Liver (tissue), 9 donors: ENCODE results near the gene EFR3B. TPM values are rescaled to one million over a fixed set of nuclear protein-coding genes. Genes with fewer than 3 reads are reported as not detected.

Experiments
- DNase-seq: peaks from one replicate; pipeline ENCODE4 v3.0.0-alpha.2; 2017; ENCODE audit warnings: low spot score
- H3K27ac ChIP-seq, 2 donors: one replicate each; pipeline ENCODE4 v1.7.0; 2013; ENCODE audit warnings: inconsistent platforms in 2 of 2, low read length in 2 of 2, control low read depth in 1 of 2, low read depth in 1 of 2, mild to moderate bottlenecking in 1 of 2
- H3K27me3 ChIP-seq, 4 donors: one replicate each; pipeline versions ENCODE4 v1.6.1 to v1.7.0; 2013; ENCODE audit warnings: low read length in 3 of 4, inconsistent platforms in 1 of 4, mild to moderate bottlenecking in 1 of 4, moderate library complexity in 1 of 4; ENCODE audit not compliant: control insufficient read depth in 4 of 4, insufficient read depth in 4 of 4
- H3K36me3 ChIP-seq, 4 donors: one replicate each; pipeline versions ENCODE4 v1.6.1 to v1.7.0; 2013; ENCODE audit warnings: low read length in 3 of 4, mild to moderate bottlenecking in 3 of 4, low read depth in 1 of 4, moderate library complexity in 1 of 4; ENCODE audit not compliant: control insufficient read depth in 4 of 4, insufficient read depth in 3 of 4
- H3K4me1 ChIP-seq, 4 donors: one replicate each; pipeline versions ENCODE4 v1.6.1 to v1.7.0; 2013; ENCODE audit warnings: low read length in 3 of 4, mild to moderate bottlenecking in 3 of 4, moderate library complexity in 1 of 4; ENCODE audit not compliant: control insufficient read depth in 4 of 4, insufficient read depth in 4 of 4
- H3K4me3 ChIP-seq, 3 donors: one replicate each; pipeline versions ENCODE4 v1.6.1 to v1.7.0; 2013; ENCODE audit warnings: low read length in 3 of 3, control low read depth in 1 of 3, low read depth in 1 of 3, mild to moderate bottlenecking in 1 of 3
- H3K9ac ChIP-seq, 2 donors: one replicate each; pipeline ENCODE4 v1.7.0; 2013; ENCODE audit warnings: low read length in 2 of 2, mild to moderate bottlenecking in 2 of 2, moderate library complexity in 2 of 2, control low read depth in 1 of 2, low read depth in 1 of 2
- H3K9me3 ChIP-seq, 4 donors: one replicate each; pipeline versions ENCODE4 v1.6.1 to v1.7.0; 2013; ENCODE audit warnings: low read length in 3 of 4; ENCODE audit not compliant: control insufficient read depth in 4 of 4
- EGR1 ChIP-seq, 2 donors: IDR thresholded peaks; 2 replicates each; pipeline ENCODE4 v1.6.1; 2016 to 2018; ENCODE audit warnings: antibody characterized with exemption in 2 of 2, low read depth in 2 of 2
- FOXA1 ChIP-seq: IDR thresholded peaks from 2 replicates; pipeline ENCODE4 v1.6.1; 2016; ENCODE audit warnings: antibody characterized with exemption
- FOXA2 ChIP-seq: IDR thresholded peaks from 2 replicates; pipeline ENCODE4 v1.6.1; 2016; ENCODE audit warnings: antibody characterized with exemption
- HNF4A ChIP-seq, 2 donors: conservative IDR thresholded peaks; 2 replicates each; pipeline ENCODE4 v1.6.1; 2016; ENCODE audit warnings: antibody characterized with exemption in 2 of 2, mild to moderate bottlenecking in 2 of 2
- HNF4G ChIP-seq: IDR thresholded peaks from 2 replicates; pipeline ENCODE4 v1.6.1; 2016; ENCODE audit warnings: antibody characterized with exemption
- JUND ChIP-seq, 2 donors: IDR thresholded peaks; 2 replicates each; pipeline ENCODE4 v1.6.1; 2016; ENCODE audit warnings: antibody characterized with exemption in 2 of 2
- NR2F2 ChIP-seq: IDR thresholded peaks from 2 replicates; pipeline ENCODE4 v1.6.1; 2016; ENCODE audit warnings: antibody characterized with exemption
- RAD21 ChIP-seq, 2 donors: IDR thresholded peaks; 2 replicates each; pipeline ENCODE4 v1.6.1; 2016; ENCODE audit warnings: antibody characterized with exemption in 2 of 2, mild to moderate bottlenecking in 2 of 2
- REST ChIP-seq: IDR thresholded peaks from 2 replicates; pipeline ENCODE4 v1.6.1; 2016; ENCODE audit warnings: antibody characterized with exemption, mild to moderate bottlenecking
- RXRA ChIP-seq, 2 donors: IDR thresholded peaks; 2 replicates each; pipeline ENCODE4 v1.6.1; 2017 to 2018; ENCODE audit warnings: antibody characterized with exemption in 2 of 2, mild to moderate bottlenecking in 1 of 2
- SP1 ChIP-seq: IDR thresholded peaks from 2 replicates; pipeline ENCODE4 v1.6.1; 2018; ENCODE audit warnings: antibody characterized with exemption, mild to moderate bottlenecking
- TAF1 ChIP-seq: conservative IDR thresholded peaks from 2 replicates; pipeline ENCODE4 v1.6.1; 2016; ENCODE audit warnings: antibody characterized with exemption, mild to moderate bottlenecking
- YY1 ChIP-seq: IDR thresholded peaks from 2 replicates; pipeline ENCODE4 v1.6.1; 2016; ENCODE audit warnings: antibody characterized with exemption, mild to moderate bottlenecking
- ZBTB33 ChIP-seq: IDR thresholded peaks from 2 replicates; pipeline ENCODE4 v1.6.1; 2016; ENCODE audit warnings: antibody characterized with exemption
- WGBS: extraction: QIAGEN DNeasy Blood & Tissue Kit; methylation state at CpG from one replicate; pipeline ENCODE4 v1.1.7; 2013; 5-methylcytosine and 5-hydroxymethylcytosine counted together
- polyA plus RNA-seq, 2 donors: library from polyadenylated mRNA; stranded (reverse) in 1 of 2; unstranded in 1 of 2; fragments of 200-250 nt in 1 of 2; fragments of >200 nt in 1 of 2; fragmentation: Nextera tagmentation in 1 of 2; extraction: Ambion mirVana in 1 of 2; gene quantifications; one replicate each; pipeline versions ENCODE4 v1.2.1 to v1.2.3, GENCODE V29; 2013 to 2015
- total RNA-seq, 2 donors: library from RNA; depleted of rRNA; stranded (reverse); fragments of >200 nt; gene quantifications; one replicate each; pipeline ENCODE4 v1.2.3, GENCODE V29; 2014
- TF ChIP-seq, protein P1 (sequence below): IDR thresholded peaks from 2 replicates; pipeline ENCODE4 v1.6.1; 2016; ENCODE audit warnings: antibody characterized with exemption
- TF ChIP-seq, protein P2 (sequence below): IDR thresholded peaks from 2 replicates; pipeline ENCODE4 v1.6.1; 2016; ENCODE audit warnings: antibody characterized with exemption
- TF ChIP-seq, protein P3 (sequence below): fragments of 150-350 bp; IDR thresholded peaks from 2 replicates; pipeline ENCODE4 v1.5.1; 2017; ENCODE audit warnings: improper control_type of control experiment, low read depth, low read length; ENCODE audit not compliant: missing input control
- donor health status: healthy.
- donor health status: healthy.
- donor health status: healthy.
- donor health status: healthy.
- donor health status: healthy.

EFR3B gene
- total and polyA plus RNA-seq, 4 donors, result 0.05 to 0.33 (median 0.23) TPM

GRCh38 chr2:25044011-25044410 lies 2.1 kb downstream of the EFR3B start:
- Histone ChIP-seq H3K4me3 (no peak overlapping the region), H3K9me3 (no peaks in the 10 kb centered on the region), H3K36me3 (no peaks in the 10 kb centered on the region), H3K27me3 (peaks cover 0 to 6% (median 0%) of the 10 kb centered on the region in 4 donors), H3K9ac (no peak overlapping the region), H3K27ac (no peak overlapping the region), H3K4me1 (peaks cover 7 to 20% (median 17%) of the 10 kb centered on the region in 4 donors)
- DNase-seq, result no peak
- WGBS, result 84% methylated on average over 1 of the region's 1 CpG
- no peak for TF ChIP-seq ZBTB33
- TF ChIP-seq FOXA1, result no peak
- TF ChIP-seq REST, result no peak
- TF ChIP-seq SP1, result no peak
- TF ChIP-seq, protein P1, sequence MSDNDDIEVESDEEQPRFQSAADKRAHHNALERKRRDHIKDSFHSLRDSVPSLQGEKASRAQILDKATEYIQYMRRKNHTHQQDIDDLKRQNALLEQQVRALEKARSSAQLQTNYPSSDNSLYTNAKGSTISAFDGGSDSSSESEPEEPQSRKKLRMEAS, result no peak
- TF ChIP-seq, protein P2, sequence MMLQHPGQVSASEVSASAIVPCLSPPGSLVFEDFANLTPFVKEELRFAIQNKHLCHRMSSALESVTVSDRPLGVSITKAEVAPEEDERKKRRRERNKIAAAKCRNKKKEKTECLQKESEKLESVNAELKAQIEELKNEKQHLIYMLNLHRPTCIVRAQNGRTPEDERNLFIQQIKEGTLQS, result no peak
- TF ChIP-seq HNF4A (conservative IDR thresholded peaks at IDR 0.05), result no peak
- no peak for TF ChIP-seq NR2F2
- no peak for TF ChIP-seq YY1
- TF ChIP-seq EGR1 (IDR thresholded peaks at IDR 0.05; ENCODE audit: low read depth in 2 of 2), result no peak

DNA sequence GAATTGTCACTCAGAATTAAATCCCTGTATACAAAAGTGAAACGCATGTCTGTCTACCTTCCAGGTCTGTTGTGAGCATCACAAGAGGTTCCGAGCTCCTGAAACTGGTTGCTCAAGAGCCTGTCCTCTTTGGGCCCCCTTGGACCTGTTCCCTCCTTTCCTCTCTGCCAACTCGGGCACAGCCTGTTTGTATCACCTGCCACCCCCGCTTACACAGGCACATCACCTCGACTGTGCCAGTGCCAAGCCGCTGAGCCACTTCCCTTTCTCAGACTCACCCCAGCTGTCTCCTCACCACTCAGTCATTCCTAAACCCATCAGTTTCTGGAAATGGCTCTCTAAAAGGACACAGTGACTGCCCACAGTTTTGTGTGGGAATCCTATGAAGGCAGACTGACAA lies 3.1 kb downstream of the EFR3B start:
- H3K4me1 ChIP-seq, result peaks cover 7 to 20% (median 17%) of the 10 kb centered on the region in 4 donors
- H3K27ac ChIP-seq, result no peak overlapping the region
- H3K9me3 ChIP-seq, result no peaks in the 10 kb centered on the region
- no peak overlapping the region for H3K9ac ChIP-seq
- H3K4me3 ChIP-seq, result no peak overlapping the region
- no peak for DNase-seq
- H3K27me3 ChIP-seq, result peaks cover 0 to 6% (median 0%) of the 10 kb centered on the region in 4 donors
- WGBS, result 75% methylated on average over 6 of the region's 6 CpGs
- no peaks in the 10 kb centered on the region for H3K36me3 ChIP-seq
- TF ChIP-seq, protein P2, result no peak
- no peak for TF ChIP-seq REST
- no peak for TF ChIP-seq TAF1
- TF ChIP-seq, protein P1, result no peak
- TF ChIP-seq, protein P3, sequence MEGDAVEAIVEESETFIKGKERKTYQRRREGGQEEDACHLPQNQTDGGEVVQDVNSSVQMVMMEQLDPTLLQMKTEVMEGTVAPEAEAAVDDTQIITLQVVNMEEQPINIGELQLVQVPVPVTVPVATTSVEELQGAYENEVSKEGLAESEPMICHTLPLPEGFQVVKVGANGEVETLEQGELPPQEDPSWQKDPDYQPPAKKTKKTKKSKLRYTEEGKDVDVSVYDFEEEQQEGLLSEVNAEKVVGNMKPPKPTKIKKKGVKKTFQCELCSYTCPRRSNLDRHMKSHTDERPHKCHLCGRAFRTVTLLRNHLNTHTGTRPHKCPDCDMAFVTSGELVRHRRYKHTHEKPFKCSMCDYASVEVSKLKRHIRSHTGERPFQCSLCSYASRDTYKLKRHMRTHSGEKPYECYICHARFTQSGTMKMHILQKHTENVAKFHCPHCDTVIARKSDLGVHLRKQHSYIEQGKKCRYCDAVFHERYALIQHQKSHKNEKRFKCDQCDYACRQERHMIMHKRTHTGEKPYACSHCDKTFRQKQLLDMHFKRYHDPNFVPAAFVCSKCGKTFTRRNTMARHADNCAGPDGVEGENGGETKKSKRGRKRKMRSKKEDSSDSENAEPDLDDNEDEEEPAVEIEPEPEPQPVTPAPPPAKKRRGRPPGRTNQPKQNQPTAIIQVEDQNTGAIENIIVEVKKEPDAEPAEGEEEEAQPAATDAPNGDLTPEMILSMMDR, result no peak
- no peak for TF ChIP-seq ZBTB33
- TF ChIP-seq HNF4A (conservative IDR thresholded peaks at IDR 0.05), result no peak
- no peak for TF ChIP-seq FOXA1
- TF ChIP-seq SP1, result no peak
- TF ChIP-seq FOXA2, result no peak
- no peak for TF ChIP-seq YY1
- TF ChIP-seq RAD21 (IDR thresholded peaks at IDR 0.05), result no peak
- no peak for TF ChIP-seq NR2F2
- TF ChIP-seq HNF4G, result no peak
- no peak for TF ChIP-seq RXRA (IDR thresholded peaks at IDR 0.05)
- TF ChIP-seq JUND (IDR thresholded peaks at IDR 0.05), result no peak
- no peak for TF ChIP-seq EGR1 (IDR thresholded peaks at IDR 0.05; ENCODE audit: low read depth in 2 of 2)
